DND-41 (cell line): Measurements from ENCODE around the gene RITA1.
A peak's percentile ranks its signal among the peaks of the same experiment; 100 is the strongest.

ENCODE experiments used
- ATAC-seq: fragments of 200-7000 bp; cut with Tn5 transposase; 3 replicates; pipeline ENCODE4 v1.9.1; 2021; ENCODE audit warnings: low read depth; ENCODE audit not compliant: insufficient read depth
- DNase-seq: peaks from one replicate; pipeline ENCODE4 v3.0.0-alpha.2; 2020
- H2AFZ ChIP-seq: 2 replicates; pipeline ENCODE4 v1.6.0; 2012; ENCODE audit warnings: low read depth, low read length
- H3K27ac ChIP-seq: 2 replicates; pipeline ENCODE4 v1.5.1; 2012; ENCODE audit warnings: low read length, inconsistent platforms
- H3K27me3 ChIP-seq: fragments of 200-600 bp; sonication (generic); 2 replicates; pipeline ENCODE4 v1.6.0; 2012; ENCODE audit warnings: low read length, mild to moderate bottlenecking, inconsistent platforms; ENCODE audit not compliant: insufficient read depth, poor library complexity
- H3K36me3 ChIP-seq: 2 replicates; pipeline ENCODE4 v1.5.1; 2012; ENCODE audit warnings: low read length, inconsistent platforms; ENCODE audit not compliant: insufficient read depth
- H3K4me1 ChIP-seq: 2 replicates; pipeline ENCODE4 v1.5.1; 2012; ENCODE audit warnings: mild to moderate bottlenecking, low read length; ENCODE audit not compliant: insufficient read depth
- H3K4me2 ChIP-seq: 2 replicates; pipeline ENCODE4 v1.6.0; 2012; ENCODE audit warnings: mild to moderate bottlenecking, moderate library complexity, low read length, inconsistent platforms; ENCODE audit not compliant: insufficient read depth
- H3K4me3 ChIP-seq, 2 experiments: fragments of 200-600 bp in 1 of 2; shearing (Covaris generic) in 1 of 2; 2 replicates each; pipeline ENCODE4 v1.5.1; 2012 to 2016; ENCODE audit warnings: inconsistent platforms in 2 of 2, low read length in 2 of 2, mild to moderate bottlenecking in 2 of 2, low read depth in 1 of 2, moderate library complexity in 1 of 2
- H3K79me2 ChIP-seq: 2 replicates; pipeline ENCODE4 v1.6.0; 2012; ENCODE audit warnings: low read length, inconsistent platforms; ENCODE audit not compliant: insufficient read depth
- H3K9ac ChIP-seq: 2 replicates; pipeline ENCODE4 v1.6.0; 2012; ENCODE audit warnings: low read depth, mild to moderate bottlenecking, inconsistent platforms, low read length, moderate library complexity
- H3K9me3 ChIP-seq: 2 replicates; pipeline ENCODE4 v1.5.1; 2012; ENCODE audit warnings: low read length, moderate library complexity, mild to moderate bottlenecking, inconsistent platforms; ENCODE audit not compliant: insufficient read depth, severe bottlenecking
- H4K20me1 ChIP-seq: 2 replicates; pipeline ENCODE4 v1.6.0; 2012; ENCODE audit warnings: low read length; ENCODE audit not compliant: insufficient read depth
- EZH2 ChIP-seq: IDR thresholded peaks from 3 replicates; pipeline ENCODE4 v1.6.1; 2012; ENCODE audit warnings: borderline replicate concordance, low read depth, mild to moderate bottlenecking, moderate library complexity, low read length, inconsistent platforms; ENCODE audit not compliant: severe bottlenecking
- TF ChIP-seq, protein P1 (sequence below): IDR thresholded peaks from 2 replicates; pipeline ENCODE4 v1.5.1; 2012; ENCODE audit warnings: borderline replicate concordance, low read length, moderate library complexity, mild to moderate bottlenecking; ENCODE audit not compliant: poor library complexity, severe bottlenecking; ENCODE audit errors: extremely low read depth

Gene RITA1

GRCh38 chr12:113186666-113187325 lies 1.3 kb downstream of the RITA1 start:
- Histone ChIP-seq H3K4me1 (peaks cover 40% of the 10 kb centered on the region), H3K4me2 (peak overlapping the region; percentile 97), H3K4me3 (peak overlapping the region; percentile 81 to 93; a peak in 3 of 4 replicates), H3K27ac (peak overlapping the region; percentile 95), H4K20me1 (peaks cover 30% of the 10 kb centered on the region), H3K9me3 (no peaks in the 10 kb centered on the region), H3K36me3 (peaks cover 60% of the 10 kb centered on the region), H3K79me2 (peaks cover 73% of the 10 kb centered on the region), H3K27me3 (no peaks in the 10 kb centered on the region), H2AFZ (no peak overlapping the region), H3K9ac (peak overlapping the region; percentile 94)
- ATAC-seq = no peak
- DNase-seq = no peak
- TF ChIP-seq, protein P1, sequence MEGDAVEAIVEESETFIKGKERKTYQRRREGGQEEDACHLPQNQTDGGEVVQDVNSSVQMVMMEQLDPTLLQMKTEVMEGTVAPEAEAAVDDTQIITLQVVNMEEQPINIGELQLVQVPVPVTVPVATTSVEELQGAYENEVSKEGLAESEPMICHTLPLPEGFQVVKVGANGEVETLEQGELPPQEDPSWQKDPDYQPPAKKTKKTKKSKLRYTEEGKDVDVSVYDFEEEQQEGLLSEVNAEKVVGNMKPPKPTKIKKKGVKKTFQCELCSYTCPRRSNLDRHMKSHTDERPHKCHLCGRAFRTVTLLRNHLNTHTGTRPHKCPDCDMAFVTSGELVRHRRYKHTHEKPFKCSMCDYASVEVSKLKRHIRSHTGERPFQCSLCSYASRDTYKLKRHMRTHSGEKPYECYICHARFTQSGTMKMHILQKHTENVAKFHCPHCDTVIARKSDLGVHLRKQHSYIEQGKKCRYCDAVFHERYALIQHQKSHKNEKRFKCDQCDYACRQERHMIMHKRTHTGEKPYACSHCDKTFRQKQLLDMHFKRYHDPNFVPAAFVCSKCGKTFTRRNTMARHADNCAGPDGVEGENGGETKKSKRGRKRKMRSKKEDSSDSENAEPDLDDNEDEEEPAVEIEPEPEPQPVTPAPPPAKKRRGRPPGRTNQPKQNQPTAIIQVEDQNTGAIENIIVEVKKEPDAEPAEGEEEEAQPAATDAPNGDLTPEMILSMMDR = no peak
- TF ChIP-seq EZH2 = no peak

GRCh38 chr12:113189361-113189760 lies 3.8 kb downstream of the RITA1 start:
- ATAC-seq (no peak), DNase-seq (no peak)
- H3K27ac ChIP-seq = no peak overlapping the region

GRCh38 chr12:113190761-113191160 lies 5.2 kb downstream of the RITA1 start:
- no peaks in the 10 kb centered on the region for H3K9me3 ChIP-seq
- peaks cover 55% of the 10 kb centered on the region for H3K36me3 ChIP-seq
- peaks cover 9% of the 10 kb centered on the region; the same call in 1 of the 2 replicates for H4K20me1 ChIP-seq
- H2AFZ ChIP-seq = no peak overlapping the region
- H3K4me3 ChIP-seq = no peak overlapping the region
- no peak overlapping the region for H3K27ac ChIP-seq
- H3K27me3 ChIP-seq = no peaks in the 10 kb centered on the region
- TF ChIP-seq EZH2 = no peak
- TF ChIP-seq, protein P1 = no peak
- H3K79me2 ChIP-seq = peaks cover 34% of the 10 kb centered on the region
- ATAC-seq (no peak), DNase-seq (no peak)
- H3K4me1 ChIP-seq = peaks cover 21% of the 10 kb centered on the region
- H3K9ac ChIP-seq = no peak overlapping the region
- no peak overlapping the region for H3K4me2 ChIP-seq

More at GRCh38 chr12:113189361-113189760, 3.8 kb downstream of the RITA1 start:
- Histone ChIP-seq H3K9ac (no peak overlapping the region), H2AFZ (no peak overlapping the region), H3K4me3 (no peak overlapping the region), H3K79me2 (peaks cover 48% of the 10 kb centered on the region), H3K4me2 (no peak overlapping the region), H4K20me1 (peaks cover 10% of the 10 kb centered on the region; the same call in 1 of the 2 replicates), H3K27me3 (no peaks in the 10 kb centered on the region), H3K36me3 (peaks cover 55% of the 10 kb centered on the region), H3K4me1 (peaks cover 24% of the 10 kb centered on the region), H3K9me3 (no peaks in the 10 kb centered on the region)
- TF ChIP-seq, protein P1 = no peak
- no peak for TF ChIP-seq EZH2
